ENCODE results near the gene IQSEC1. TPM values are rescaled to one million over a fixed set of nuclear protein-coding genes. Genes with fewer than 3 reads are reported as not detected.

Gene IQSEC1
- total RNA-seq, 1 experiment from 2014 or later: 13.0 TPM

- no peak for TF ChIP-seq CTCF (conservative IDR thresholded peaks at IDR 0.05; ENCODE audit: low read depth, low read length)
- no peak for TF ChIP-seq EZH2 (IDR thresholded peaks at IDR 0.05; ENCODE audit: borderline replicate concordance, low read depth, low read length, poor library complexity, severe bottlenecking)
- intact Hi-C loops (cut with micrococcal nuclease; ENCODE audit: unreplicated experiment): no loop called here
- H3K36me3 ChIP-seq (ENCODE audit: insufficient read depth, low read length, poor library complexity, severe bottlenecking): no peaks in the 10 kb centered on the region
- H3K27me3 ChIP-seq (replicated peaks; ENCODE audit: insufficient read depth, low read depth, low read length, poor library complexity): peaks cover 21% of the 10 kb centered on the region
- no peak for DNase-seq (ENCODE audit: low spot score)
- ChIA-PET CTCF (no interaction called here), POLR2A (ENCODE audit: low non-redundant PET) (no interaction called here)
- H3K9me3 ChIP-seq (ENCODE audit: low read depth, low read length, poor library complexity, severe bottlenecking): no peaks in the 10 kb centered on the region
- no peak overlapping the region for H3K4me3 ChIP-seq (ENCODE audit: low read depth, low read length, poor library complexity, severe bottlenecking)
- H3K27ac ChIP-seq (ENCODE audit: low read depth, low read length, poor library complexity, severe bottlenecking): no peak overlapping the region
- BruUV-seq (replicated peaks): no TSS peak
- H3K4me1 ChIP-seq (ENCODE audit: insufficient read depth, low read length, poor library complexity, severe bottlenecking): no peaks in the 10 kb centered on the region
Observed at GRCh38 chr3:13114811-13115575, 41.8 kb upstream of the IQSEC1 start.

- H3K27me3 ChIP-seq (replicated peaks; ENCODE audit: insufficient read depth, low read depth, low read length, poor library complexity): peaks cover 21% of the 10 kb centered on the region
- H3K4me1 ChIP-seq (ENCODE audit: insufficient read depth, low read length, poor library complexity, severe bottlenecking): no peaks in the 10 kb centered on the region
- H3K9me3 ChIP-seq (ENCODE audit: low read depth, low read length, poor library complexity, severe bottlenecking): no peaks in the 10 kb centered on the region
- no peaks in the 10 kb centered on the region for H3K36me3 ChIP-seq (ENCODE audit: insufficient read depth, low read length, poor library complexity, severe bottlenecking)
- POLR2A ChIA-PET (ENCODE audit: low non-redundant PET): no interaction called here
- CTCF ChIA-PET: no interaction called here
- DNase-seq (ENCODE audit: low spot score): no peak
- TF ChIP-seq CTCF (conservative IDR thresholded peaks at IDR 0.05; ENCODE audit: low read depth, low read length) (no peak), EZH2 (IDR thresholded peaks at IDR 0.05; ENCODE audit: borderline replicate concordance, low read depth, low read length, poor library complexity, severe bottlenecking) (no peak)
- intact Hi-C loops (cut with micrococcal nuclease; ENCODE audit: unreplicated experiment): no loop called here
- H3K4me3 ChIP-seq (ENCODE audit: low read depth, low read length, poor library complexity, severe bottlenecking): no peak overlapping the region
- BruUV-seq (replicated peaks): no TSS peak
- no peak overlapping the region for H3K27ac ChIP-seq (ENCODE audit: low read depth, low read length, poor library complexity, severe bottlenecking)
Observed at GRCh38 chr3:13113346-13114330, 40.4 kb upstream of the IQSEC1 start.

- Histone ChIP-seq H3K4me1 (ENCODE audit: insufficient read depth, low read length, poor library complexity, severe bottlenecking) (no peaks in the 10 kb centered on the region), H3K4me3 (ENCODE audit: low read depth, low read length, poor library complexity, severe bottlenecking) (no peak overlapping the region), H3K27ac (ENCODE audit: low read depth, low read length, poor library complexity, severe bottlenecking) (no peak overlapping the region), H3K36me3 (ENCODE audit: insufficient read depth, low read length, poor library complexity, severe bottlenecking) (no peaks in the 10 kb centered on the region), H3K27me3 (replicated peaks; ENCODE audit: insufficient read depth, low read depth, low read length, poor library complexity) (peaks cover 13% of the 10 kb centered on the region), H3K9me3 (ENCODE audit: low read depth, low read length, poor library complexity, severe bottlenecking) (no peaks in the 10 kb centered on the region)
- TF ChIP-seq CTCF (conservative IDR thresholded peaks at IDR 0.05; ENCODE audit: low read depth, low read length): no peak
- no peak for TF ChIP-seq EZH2 (IDR thresholded peaks at IDR 0.05; ENCODE audit: borderline replicate concordance, low read depth, low read length, poor library complexity, severe bottlenecking)
- DNase-seq (ENCODE audit: low spot score): no peak
- intact Hi-C loops (cut with micrococcal nuclease; ENCODE audit: unreplicated experiment): no loop called here
- POLR2A ChIA-PET (ENCODE audit: low non-redundant PET): interaction anchor here (0.6 kb wide), 1 partner anchor 1745 kb away, joined by 8 read pairs; no protein-coding TSS in a partner anchor
- CTCF ChIA-PET: no interaction called here
- BruUV-seq (replicated peaks): no TSS peak
Observed at GRCh38 chr3:13112521-13113345, 39.5 kb upstream of the IQSEC1 start.

Measured in A673 (cell line).